ENCODE data around the gene DDX18. TPM values are rescaled to one million over a fixed set of nuclear protein-coding genes. Genes with fewer than 3 reads are reported as not detected.

Gene DDX18
- total RNA-seq, 4 donors from 2014 or later: 27.7 to 51.5 (median 39.2) TPM

GRCh38 chr2:117776888-117777287 lies 37.6 kb upstream of the DDX18 start:
- TF ChIP-seq POLR2A (IDR thresholded peaks at IDR 0.05): no peak
- TF ChIP-seq, protein P1, sequence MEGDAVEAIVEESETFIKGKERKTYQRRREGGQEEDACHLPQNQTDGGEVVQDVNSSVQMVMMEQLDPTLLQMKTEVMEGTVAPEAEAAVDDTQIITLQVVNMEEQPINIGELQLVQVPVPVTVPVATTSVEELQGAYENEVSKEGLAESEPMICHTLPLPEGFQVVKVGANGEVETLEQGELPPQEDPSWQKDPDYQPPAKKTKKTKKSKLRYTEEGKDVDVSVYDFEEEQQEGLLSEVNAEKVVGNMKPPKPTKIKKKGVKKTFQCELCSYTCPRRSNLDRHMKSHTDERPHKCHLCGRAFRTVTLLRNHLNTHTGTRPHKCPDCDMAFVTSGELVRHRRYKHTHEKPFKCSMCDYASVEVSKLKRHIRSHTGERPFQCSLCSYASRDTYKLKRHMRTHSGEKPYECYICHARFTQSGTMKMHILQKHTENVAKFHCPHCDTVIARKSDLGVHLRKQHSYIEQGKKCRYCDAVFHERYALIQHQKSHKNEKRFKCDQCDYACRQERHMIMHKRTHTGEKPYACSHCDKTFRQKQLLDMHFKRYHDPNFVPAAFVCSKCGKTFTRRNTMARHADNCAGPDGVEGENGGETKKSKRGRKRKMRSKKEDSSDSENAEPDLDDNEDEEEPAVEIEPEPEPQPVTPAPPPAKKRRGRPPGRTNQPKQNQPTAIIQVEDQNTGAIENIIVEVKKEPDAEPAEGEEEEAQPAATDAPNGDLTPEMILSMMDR (IDR thresholded peaks at IDR 0.05): no peak

GRCh38 chr2:117785740-117786139 lies 28.8 kb upstream of the DDX18 start:
- intact Hi-C loops (cut with DNase I): no loop called here
- no peaks in the 10 kb centered on the region for H3K36me3 ChIP-seq
- no peaks in the 10 kb centered on the region for H3K4me1 ChIP-seq
- H3K4me3 ChIP-seq: no peak overlapping the region
- TF ChIP-seq, protein P1 (IDR thresholded peaks at IDR 0.05): peak in 5 of 6 experiments; percentile 30 to 60 (median 45)
- TF ChIP-seq POLR2A (IDR thresholded peaks at IDR 0.05): no peak
- DNase-seq: peak; percentile 0
- no peaks in the 10 kb centered on the region for H3K9me3 ChIP-seq
- no peak overlapping the region for H3K27ac ChIP-seq
- no peaks in the 10 kb centered on the region for H3K27me3 ChIP-seq

More at GRCh38 chr2:117776888-117777287, 37.6 kb upstream of the DDX18 start:
- Histone ChIP-seq H3K4me1 (no peaks in the 10 kb centered on the region), H3K4me3 (no peak overlapping the region), H3K9me3 (no peaks in the 10 kb centered on the region), H3K27ac (no peak overlapping the region), H3K36me3 (no peaks in the 10 kb centered on the region), H3K27me3 (no peaks in the 10 kb centered on the region)
- intact Hi-C loops (cut with DNase I): no loop called here
- 81 to 88% methylated on average over 8 of the region's 8 CpGs for WGBS, 2 donors
- no peak for DNase-seq

- TF ChIP-seq POLR2A (IDR thresholded peaks at IDR 0.05): no peak
- TF ChIP-seq, protein P1 (IDR thresholded peaks at IDR 0.05): no peak
- Histone ChIP-seq H3K27ac (no peak overlapping the region), H3K36me3 (no peaks in the 10 kb centered on the region), H3K27me3 (no peaks in the 10 kb centered on the region), H3K4me3 (no peak overlapping the region), H3K4me1 (no peaks in the 10 kb centered on the region), H3K9me3 (no peaks in the 10 kb centered on the region)
- no peak for DNase-seq
- intact Hi-C loops (cut with DNase I): no loop called here
Measured at GRCh38 chr2:117786520-117786919, 28.0 kb upstream of the DDX18 start.

GRCh38 chr2:117789505-117789904 lies 25.0 kb upstream of the DDX18 start:
- Histone ChIP-seq H3K4me1 (no peaks in the 10 kb centered on the region), H3K4me3 (no peak overlapping the region), H3K36me3 (no peaks in the 10 kb centered on the region), H3K27me3 (no peaks in the 10 kb centered on the region), H3K9me3 (no peaks in the 10 kb centered on the region), H3K27ac (no peak overlapping the region)
- TF ChIP-seq, protein P1 (IDR thresholded peaks at IDR 0.05): no peak
- no peak for TF ChIP-seq POLR2A (IDR thresholded peaks at IDR 0.05)
- intact Hi-C loops (cut with DNase I): no loop called here
- no peak for DNase-seq

- intact Hi-C loops (cut with DNase I): no loop called here
- no peak overlapping the region for H3K27ac ChIP-seq
- no peaks in the 10 kb centered on the region for H3K36me3 ChIP-seq
- no peak for TF ChIP-seq POLR2A (IDR thresholded peaks at IDR 0.05)
- TF ChIP-seq, protein P1 (IDR thresholded peaks at IDR 0.05): no peak
- 17 to 21% methylated on average over 2 of the region's 2 CpGs for WGBS, 2 donors
- H3K9me3 ChIP-seq: no peaks in the 10 kb centered on the region
- no peaks in the 10 kb centered on the region for H3K4me1 ChIP-seq
- no peak for DNase-seq
- H3K4me3 ChIP-seq: no peak overlapping the region
- no peaks in the 10 kb centered on the region for H3K27me3 ChIP-seq
Measured at GRCh38 chr2:117794668-117795067, 19.8 kb upstream of the DDX18 start.
